ENCODE results near the gene RNF26. TPM values are rescaled to one million over a fixed set of nuclear protein-coding genes. Genes with fewer than 3 reads are reported as not detected.

Gene RNF26
- total RNA-seq, 1 donor from 2014 or later: 45.6 TPM

- H3K4me1 Mint-ChIP-seq (ENCODE audit: unreplicated experiment): peaks cover 28% of the 10 kb centered on the region
- no peak for DNase-seq (ENCODE audit: extremely low spot score, unreplicated experiment)
- TF ChIP-seq CTCF (conservative IDR thresholded peaks at IDR 0.05): no peak
- peaks cover 9% of the 10 kb centered on the region for H3K27me3 Mint-ChIP-seq
- no peak overlapping the region for H3K27ac Mint-ChIP-seq
- peak overlapping the region; percentile 22 for H3K4me3 Mint-ChIP-seq
- no peaks in the 10 kb centered on the region for H3K36me3 Mint-ChIP-seq
- no peaks in the 10 kb centered on the region for H3K9me3 Mint-ChIP-seq
Measured at GRCh38 chr11:119332111-119332765, 2.1 kb upstream of the RNF26 start.

DNA sequence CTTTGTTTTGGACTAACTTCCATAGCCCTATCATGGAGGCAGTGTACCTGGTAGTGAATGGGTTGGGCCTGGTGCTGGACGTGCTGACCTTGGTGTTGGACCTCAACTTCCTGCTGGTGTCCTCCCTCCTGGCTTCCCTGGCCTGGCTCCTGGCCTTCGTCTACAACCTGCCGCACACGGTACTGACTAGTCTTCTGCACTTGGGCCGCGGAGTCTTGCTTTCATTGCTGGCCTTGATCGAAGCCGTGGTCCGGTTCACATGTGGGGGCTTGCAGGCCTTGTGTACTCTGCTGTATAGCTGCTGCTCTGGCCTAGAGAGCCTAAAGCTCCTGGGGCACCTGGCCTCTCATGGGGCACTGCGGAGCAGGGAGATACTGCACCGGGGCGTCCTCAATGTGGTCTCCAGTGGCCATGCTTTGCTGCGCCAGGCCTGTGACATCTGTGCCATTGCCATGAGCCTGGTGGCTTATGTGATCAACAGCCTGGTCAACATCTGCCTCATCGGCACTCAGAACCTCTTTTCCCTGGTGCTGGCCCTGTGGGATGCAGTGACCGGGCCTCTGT, 846 bp downstream of the RNF26 start:
- H3K27me3 Mint-ChIP-seq: peaks cover 14% of the 10 kb centered on the region
- H3K36me3 Mint-ChIP-seq: no peaks in the 10 kb centered on the region
- no peaks in the 10 kb centered on the region for H3K9me3 Mint-ChIP-seq
- DNase-seq (ENCODE audit: extremely low spot score, unreplicated experiment): no peak
- H3K4me1 Mint-ChIP-seq (ENCODE audit: unreplicated experiment): peaks cover 41% of the 10 kb centered on the region
- TF ChIP-seq CTCF (conservative IDR thresholded peaks at IDR 0.05): no peak
- peak overlapping the region; percentile 100 for H3K4me3 Mint-ChIP-seq
- peak overlapping the region; percentile 99 for H3K27ac Mint-ChIP-seq

GRCh38 chr11:119335655-119336543, 1.6 kb downstream of the RNF26 start:
- TF ChIP-seq CTCF (conservative IDR thresholded peaks at IDR 0.05): no peak
- DNase-seq (ENCODE audit: extremely low spot score, unreplicated experiment): no peak
- peaks cover 11% of the 10 kb centered on the region for H3K27me3 Mint-ChIP-seq
- no peaks in the 10 kb centered on the region for H3K9me3 Mint-ChIP-seq
- no peaks in the 10 kb centered on the region for H3K36me3 Mint-ChIP-seq
- peaks cover 44% of the 10 kb centered on the region for H3K4me1 Mint-ChIP-seq (ENCODE audit: unreplicated experiment)
- H3K27ac Mint-ChIP-seq: peak overlapping the region; percentile 81
- H3K4me3 Mint-ChIP-seq: peak overlapping the region; percentile 100

GRCh38 chr11:119336744-119337469, 2.6 kb downstream of the RNF26 start:
- peaks cover 19% of the 10 kb centered on the region for H3K27me3 Mint-ChIP-seq
- no peak for DNase-seq (ENCODE audit: extremely low spot score, unreplicated experiment)
- peak overlapping the region; percentile 85 for H3K4me3 Mint-ChIP-seq
- no peak for TF ChIP-seq CTCF (conservative IDR thresholded peaks at IDR 0.05)
- no peaks in the 10 kb centered on the region for H3K9me3 Mint-ChIP-seq
- no peaks in the 10 kb centered on the region for H3K36me3 Mint-ChIP-seq
- H3K4me1 Mint-ChIP-seq (ENCODE audit: unreplicated experiment): peaks cover 47% of the 10 kb centered on the region
- H3K27ac Mint-ChIP-seq: peak overlapping the region; percentile 81

DNA sequence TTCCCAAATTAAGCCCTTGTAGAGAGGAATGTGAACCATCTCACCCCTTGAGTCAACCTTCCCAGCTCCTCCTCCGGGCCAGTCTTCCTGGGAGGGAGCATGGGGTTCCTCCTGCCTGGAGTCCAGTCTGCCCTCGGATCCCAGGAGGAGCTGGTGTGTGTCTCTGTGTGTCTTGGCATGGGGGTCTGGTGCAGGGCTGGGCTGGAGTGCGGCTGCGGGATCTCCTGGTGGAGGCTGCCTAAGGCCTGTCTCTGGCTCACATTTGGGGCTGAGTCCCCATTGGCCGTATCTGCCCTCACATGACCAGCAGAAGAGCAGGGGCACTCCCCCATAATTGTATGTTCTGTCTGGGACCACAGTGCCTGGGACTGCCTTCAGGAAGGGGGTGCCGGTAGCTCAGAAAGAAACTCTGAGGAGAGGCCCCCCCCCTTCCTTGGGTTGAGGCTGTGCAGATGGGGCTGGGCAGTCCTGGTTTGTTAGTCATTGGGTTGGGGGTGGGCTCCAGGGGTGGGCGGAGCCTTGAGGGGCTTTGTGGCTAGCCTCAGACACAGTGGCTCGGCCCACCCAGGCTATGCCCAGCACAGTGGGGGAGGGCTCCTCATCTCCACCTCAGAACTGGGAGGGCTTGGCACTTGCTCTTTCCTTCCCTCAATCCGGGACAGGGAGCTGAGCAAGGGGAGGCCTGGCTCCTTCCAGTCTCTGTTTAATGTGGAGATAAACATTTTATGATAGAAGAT, 3.4 kb downstream of the RNF26 start:
- Mint-ChIP-seq H3K27me3 (peaks cover 23% of the 10 kb centered on the region), H3K4me3 (peak overlapping the region; percentile 85), H3K36me3 (no peaks in the 10 kb centered on the region), H3K4me1 (ENCODE audit: unreplicated experiment) (peaks cover 44% of the 10 kb centered on the region), H3K27ac (peak overlapping the region; percentile 13), H3K9me3 (no peaks in the 10 kb centered on the region)
- DNase-seq (ENCODE audit: extremely low spot score, unreplicated experiment): no peak
- TF ChIP-seq CTCF (conservative IDR thresholded peaks at IDR 0.05): no peak
